GM08714 (cell line): ENCODE measurements around the gene SMIM44.
"Not testable (repeated sequence)": the region's sequence is repeated elsewhere in the genome, so short reads cannot be mapped to it uniquely, and the experiment has no call there.

Experiments used
- H3K4me3 ChIP-seq: fragments of 200-500 bp; sonication (Bioruptor generic); 2 replicates; pipeline ENCODE4 v1.5.1; 2014; ENCODE audit warnings: mild to moderate bottlenecking, low read length, inconsistent platforms
- ZNF274 ChIP-seq: IDR thresholded peaks from 2 replicates; pipeline ENCODE4 v1.6.1; 2012; ENCODE audit warnings: mild to moderate bottlenecking, low read depth, low read length

SMIM44 gene

GRCh38 chr19:3483226-3483628, at the start of gene SMIM44:
Gene SMIM44 (minus strand): TSS chr19:3483441. CDS start chr19:3483403, 38 bp downstream.
- H3K4me3 ChIP-seq: no peak within 1 kb of the TSS
- TF ChIP-seq ZNF274: no peak

DNA sequence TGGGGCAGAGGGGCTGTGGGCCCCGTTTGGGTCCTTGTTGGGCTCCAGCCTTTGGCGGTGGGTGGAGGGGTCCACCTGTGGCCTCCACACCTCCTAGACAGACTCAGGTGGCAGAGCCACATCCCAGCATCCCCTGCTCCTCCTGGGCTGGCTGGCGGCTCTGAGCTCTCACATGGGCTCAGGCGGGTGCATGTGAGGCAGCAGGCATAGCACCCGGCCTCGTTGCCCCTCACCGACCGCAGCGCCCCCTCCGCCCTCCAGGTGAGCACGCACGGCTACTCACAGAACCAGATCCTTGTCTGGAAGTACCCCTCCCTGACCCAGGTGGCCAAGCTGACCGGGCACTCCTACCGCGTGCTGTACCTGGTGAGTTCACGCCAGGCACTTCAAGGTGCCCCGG, 49.8 kb upstream of the SMIM44 start:
- no peak overlapping the region for H3K4me3 ChIP-seq
- no peak for TF ChIP-seq ZNF274

DNA sequence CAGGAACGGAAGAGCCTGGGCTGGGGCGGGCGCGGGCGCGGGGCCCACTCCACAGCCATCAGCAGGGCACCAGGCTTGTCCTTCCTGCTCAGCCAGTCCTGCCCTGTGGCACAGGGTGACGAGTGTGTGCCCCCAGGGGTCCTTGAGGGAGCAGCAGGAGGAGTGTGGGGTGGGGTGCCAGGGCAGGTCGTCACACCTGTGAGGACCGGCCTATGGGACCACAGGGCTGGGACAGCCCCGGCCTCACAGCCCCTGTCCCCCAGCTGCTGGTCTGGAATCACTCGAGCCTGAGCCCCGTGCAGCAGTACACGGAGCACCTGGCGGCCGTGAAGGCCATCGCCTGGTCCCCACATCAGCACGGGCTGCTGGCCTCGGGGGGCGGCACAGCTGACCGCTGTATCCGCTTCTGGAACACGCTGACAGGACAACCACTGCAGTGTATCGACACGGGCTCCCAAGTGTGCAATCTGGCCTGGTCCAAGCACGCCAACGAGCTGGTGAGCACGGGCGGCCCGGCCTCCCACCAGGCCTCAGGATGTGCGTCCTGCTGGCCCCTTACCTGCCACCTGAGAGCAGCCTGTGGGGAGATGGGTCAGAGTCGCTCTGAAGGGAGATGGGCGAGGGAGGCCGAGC, 49.0 kb upstream of the SMIM44 start:
- H3K4me3 ChIP-seq: no peak overlapping the region
- TF ChIP-seq ZNF274: no peak

- TF ChIP-seq ZNF274: no peak
- H3K4me3 ChIP-seq: no peak overlapping the region
These were observed 48.5 kb upstream of the SMIM44 start for GRCh38 chr19:3531716-3532115.

DNA sequence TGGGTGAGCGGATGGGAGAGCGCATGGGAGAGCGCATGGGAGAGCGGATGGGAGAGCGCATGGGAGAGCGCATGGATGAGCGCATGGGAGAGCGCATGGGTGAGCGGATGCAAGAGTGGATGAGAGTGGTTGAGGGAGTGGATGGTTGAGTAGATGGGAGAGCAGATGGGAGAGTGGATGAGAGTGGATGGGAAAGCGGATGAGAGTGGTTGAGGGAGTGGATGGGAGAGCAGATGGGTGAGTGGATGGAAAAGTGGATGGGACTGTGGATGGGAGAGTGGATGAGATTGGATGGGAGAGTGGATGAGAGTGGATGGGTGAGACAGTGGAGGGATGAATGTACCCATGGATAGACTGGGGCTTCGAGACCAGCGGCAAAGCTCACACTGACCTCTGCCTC, 47.1 kb upstream of the SMIM44 start:
- no peak for TF ChIP-seq ZNF274
- H3K4me3 ChIP-seq: no peak overlapping the region

- not testable (repeated sequence) for H3K4me3 ChIP-seq
These were observed 46.1 kb upstream of the SMIM44 start for GRCh38 chr19:3529299-3529698.

- no peak for TF ChIP-seq ZNF274
- H3K4me3 ChIP-seq: no peak overlapping the region
These were observed 45.4 kb upstream of the SMIM44 start for GRCh38 chr19:3528539-3529211.

DNA sequence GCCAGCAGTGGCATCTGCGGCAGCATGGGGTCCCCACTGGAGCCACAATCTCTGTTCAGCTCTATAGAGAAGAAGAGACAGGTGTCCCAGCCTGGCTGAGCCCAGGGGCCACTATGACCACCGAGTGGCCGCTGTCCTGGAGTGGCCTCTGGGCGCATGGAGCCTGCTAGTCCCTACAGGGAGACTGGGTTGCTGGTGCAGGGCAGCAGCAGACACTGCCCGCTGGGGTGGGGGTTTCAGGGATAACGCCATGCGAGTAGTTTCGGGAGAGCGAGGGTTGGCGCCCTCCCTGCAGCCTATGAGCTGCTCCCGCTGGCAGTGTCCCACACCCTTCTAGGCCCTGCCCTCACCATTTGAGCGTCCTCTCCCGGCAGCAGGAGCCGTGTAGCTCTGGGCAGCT, 44.8 kb upstream of the SMIM44 start:
- H3K4me3 ChIP-seq: no peak overlapping the region
- no peak for TF ChIP-seq ZNF274

GRCh38 chr19:3527238-3527910, 44.1 kb upstream of the SMIM44 start:
- no peak overlapping the region for H3K4me3 ChIP-seq
- TF ChIP-seq ZNF274: no peak

DNA sequence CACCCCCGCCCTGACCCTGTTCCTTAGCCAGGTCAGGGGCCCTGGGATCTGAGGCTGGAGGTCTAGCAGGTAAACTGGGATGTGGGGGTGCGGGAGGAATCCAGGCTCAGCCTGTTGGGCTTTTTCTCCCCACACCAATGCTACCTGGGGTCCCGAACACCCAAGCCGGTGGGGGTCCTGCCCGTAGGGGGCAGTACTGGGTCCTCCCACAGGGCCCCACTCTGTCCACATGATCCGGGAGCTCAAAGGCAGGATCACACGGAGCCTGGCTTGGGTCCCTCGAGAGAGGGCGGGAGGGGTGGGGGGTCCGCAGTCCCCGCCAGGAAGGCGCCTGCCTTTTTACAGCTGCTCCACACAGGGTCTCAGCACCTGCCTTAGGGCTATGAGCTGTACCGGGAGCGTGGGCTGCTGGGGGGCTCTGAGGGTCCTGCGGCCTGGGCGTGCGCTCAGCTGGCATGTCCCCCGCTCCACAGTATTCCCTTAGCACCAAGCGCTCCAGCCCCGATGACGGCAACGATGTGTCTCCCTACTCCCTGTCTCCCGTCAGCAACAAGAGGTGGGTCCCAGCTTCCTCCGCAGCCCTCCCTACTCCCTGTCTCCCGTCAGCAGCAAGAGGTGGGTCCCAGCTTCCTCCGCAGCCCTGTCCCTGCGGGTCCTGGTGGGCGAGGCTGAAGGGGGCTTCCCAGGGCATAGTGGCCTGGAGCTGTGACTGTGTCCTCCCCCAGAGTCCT, 43.4 kb upstream of the SMIM44 start:
- H3K4me3 ChIP-seq: no peak overlapping the region
- no peak for TF ChIP-seq ZNF274

DNA sequence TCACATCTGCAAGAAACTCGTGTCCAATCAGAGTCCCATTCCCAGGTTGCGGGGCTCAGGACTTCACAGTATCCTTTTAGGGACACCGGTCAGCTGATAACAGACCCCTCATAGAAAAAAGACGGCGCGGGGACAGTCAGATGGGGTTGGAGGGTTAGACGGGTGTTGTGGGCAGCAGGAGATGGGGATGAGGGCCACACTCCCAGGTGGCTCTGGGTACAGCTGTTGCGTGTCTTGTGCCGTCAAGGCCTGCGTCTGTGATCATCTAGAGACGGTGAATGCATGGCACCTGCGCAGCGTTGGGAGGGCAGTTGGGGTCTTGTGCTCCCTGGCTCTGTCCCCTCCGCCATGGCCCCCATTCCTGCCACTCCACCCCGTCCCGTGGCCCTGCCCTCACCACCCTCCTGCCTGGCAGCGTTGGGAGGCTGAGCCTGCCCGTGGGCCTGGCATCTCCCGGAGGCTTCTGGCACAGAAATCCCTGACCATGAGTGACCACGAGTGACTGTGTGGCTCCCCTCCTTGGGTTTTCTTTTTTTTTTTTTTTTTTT, 41.7 kb upstream of the SMIM44 start:
- H3K4me3 ChIP-seq: no peak overlapping the region
- no peak for TF ChIP-seq ZNF274

DNA sequence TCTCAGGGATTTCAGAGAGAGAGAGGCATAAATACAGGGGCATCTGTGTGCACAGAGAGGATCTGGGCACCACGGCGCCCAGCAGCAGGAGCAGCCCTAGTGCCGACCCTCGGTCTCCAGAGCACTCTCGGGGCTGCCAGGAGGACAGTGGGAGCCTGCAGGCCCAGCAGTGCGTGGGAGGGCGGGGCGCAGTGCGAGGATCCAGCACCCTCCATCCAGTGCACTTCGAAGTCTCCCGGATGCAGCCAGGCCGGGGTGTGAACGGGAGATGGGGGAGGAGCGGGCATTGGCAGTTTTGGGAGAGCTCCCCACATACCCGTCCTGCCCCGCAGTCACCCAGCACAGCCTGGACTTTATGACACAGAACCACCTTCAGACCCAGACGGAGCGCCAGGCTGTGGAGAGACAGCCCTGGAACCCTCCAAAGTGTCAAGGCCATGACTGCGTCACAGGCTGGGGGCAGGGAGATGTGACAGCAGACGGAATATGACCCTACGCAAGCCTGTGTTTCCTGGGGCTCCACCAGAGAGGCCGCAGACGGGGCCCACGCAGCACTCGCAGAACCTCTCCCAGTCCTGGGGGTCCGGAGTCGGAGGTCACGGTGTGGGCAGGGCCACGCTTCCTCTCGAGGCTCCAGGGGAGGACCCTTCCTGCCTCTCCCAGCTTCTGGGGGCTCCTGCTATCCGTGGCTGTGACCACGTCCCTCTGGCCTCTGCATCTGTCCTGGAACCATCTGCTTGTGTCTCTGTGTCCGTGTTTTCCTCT, 41.0 kb upstream of the SMIM44 start:
- TF ChIP-seq ZNF274: no peak

GRCh38 chr19:3523361-3524077, 40.3 kb upstream of the SMIM44 start:
- no peak overlapping the region for H3K4me3 ChIP-seq
- TF ChIP-seq ZNF274: no peak

More for the DNA sequence above, 41.0 kb upstream of the SMIM44 start:
- H3K4me3 ChIP-seq: no peak overlapping the region
